SK-MEL-5 (cell line): ENCODE results near the gene PARN. TPM values are rescaled to one million over a fixed set of nuclear protein-coding genes. Genes with fewer than 3 reads are reported as not detected.
A peak's percentile ranks its signal among the peaks of the same experiment; 100 is the strongest.
"Not testable (repeated sequence)": the region's sequence is repeated elsewhere in the genome, so short reads cannot be mapped to it uniquely, and the experiment has no call there.

Source experiments
- DNase-seq: peaks from one replicate; pipeline ENCODE4 v3.0.0-alpha.2; 2016; ENCODE audit warnings: low read depth, low spot score
- in situ Hi-C: cut with HindIII; loops from 2 replicates; pipeline ENCODE4 v1.10.0; 2016; ENCODE audit warnings: low sequenced_read_pairs, high pct_unique_total_duplicates, low pct_unique_long_range_greater_than_20kb
- total RNA-seq: library from RNA; depleted of rRNA; stranded (reverse); fragments of >200 nt; shearing (Covaris generic); gene quantifications from 2 replicates; pipeline ENCODE4 v1.2.3, GENCODE V29; 2014

The PARN gene
- total RNA-seq, 1 experiment from 2014 or later, result 102 TPM

GRCh38 chr16:14549789-14550153 lies 80.3 kb downstream of the PARN start:
- in situ Hi-C loops, result no loop called here
- DNase-seq, result no peak

- in situ Hi-C loops, result no loop called here
- no peak for DNase-seq
These were observed 80.9 kb downstream of the PARN start for GRCh38 chr16:14548933-14549788.

GRCh38 chr16:14545346-14545884 lies 84.6 kb downstream of the PARN start:
- DNase-seq, result no peak
- in situ Hi-C loops, result no loop called here

GRCh38 chr16:14544846-14545245 lies 85.2 kb downstream of the PARN start:
- in situ Hi-C loops, DNase-seq: not testable (repeated sequence)

- in situ Hi-C loops, result no loop called here
- no peak for DNase-seq
These were observed 90.4 kb downstream of the PARN start for GRCh38 chr16:14539631-14540030.

GRCh38 chr16:14539156-14539555 lies 90.9 kb downstream of the PARN start:
- no peak for DNase-seq
- in situ Hi-C loops, result no loop called here

GRCh38 chr16:14538604-14539003 lies 91.5 kb downstream of the PARN start:
- DNase-seq, result no peak
- in situ Hi-C loops, result no loop called here

- in situ Hi-C loops, result no loop called here
- DNase-seq, result no peak
These were observed 98.4 kb downstream of the PARN start for GRCh38 chr16:14531613-14532012.

GRCh38 chr16:14531101-14531500 lies 99.0 kb downstream of the PARN start:
- in situ Hi-C loops, result no loop called here
- DNase-seq, result no peak

GRCh38 chr16:14530046-14530445 lies 100.0 kb downstream of the PARN start:
- no peak for DNase-seq
- in situ Hi-C loops, result no loop called here

- DNase-seq, result peak; percentile 78
- in situ Hi-C loops, result no loop called here
These were observed 100.9 kb downstream of the PARN start for GRCh38 chr16:14529010-14529669.

- no peak for DNase-seq
- in situ Hi-C loops, result no loop called here
These were observed 101.8 kb downstream of the PARN start for GRCh38 chr16:14528306-14528705.

GRCh38 chr16:14527411-14528044 lies 102.5 kb downstream of the PARN start:
- no peak for DNase-seq
- in situ Hi-C loops, result no loop called here

GRCh38 chr16:14525596-14525995 lies 104.5 kb downstream of the PARN start:
- no peak for DNase-seq
- in situ Hi-C loops, result no loop called here

GRCh38 chr16:14524979-14525378 lies 105.1 kb downstream of the PARN start:
- in situ Hi-C loops, result no loop called here

GRCh38 chr16:14523632-14524031 lies 106.4 kb downstream of the PARN start:
- DNase-seq, result no peak
- in situ Hi-C loops, result no loop called here

More at GRCh38 chr16:14524979-14525378, 105.1 kb downstream of the PARN start:
- no peak for DNase-seq

GRCh38 chr16:14522671-14523070 lies 107.4 kb downstream of the PARN start:
- no peak for DNase-seq
- in situ Hi-C loops, result no loop called here

GRCh38 chr16:14520753-14521152 lies 109.3 kb downstream of the PARN start:
- in situ Hi-C loops, result no loop called here

More at GRCh38 chr16:14520753-14521152, 109.3 kb downstream of the PARN start:
- no peak for DNase-seq
